Uterus (tissue), 2 donors: Measurements from ENCODE around the gene MAP2K4.

Experiments
- POLR2A ChIP-seq, 2 donors: fragments of 450-650 bp; IDR thresholded peaks; one replicate each; pipeline ENCODE4 v1.6.1; 2016; ENCODE audit warnings: antibody characterized with exemption in 2 of 2, mild to moderate bottlenecking in 1 of 2, moderate library complexity in 1 of 2
- TF ChIP-seq, protein P1 (sequence below), 4 experiments: fragments of 200-600 bp in 2 of 4; fragments of 450-650 bp in 2 of 4; sonication (generic) in 2 of 4; IDR thresholded peaks; one replicate each; pipeline ENCODE4 v1.5.1; 2016 to 2019; ENCODE audit warnings: antibody characterized with exemption in 4 of 4, mild to moderate bottlenecking in 2 of 4, moderate library complexity in 1 of 4

DNA sequence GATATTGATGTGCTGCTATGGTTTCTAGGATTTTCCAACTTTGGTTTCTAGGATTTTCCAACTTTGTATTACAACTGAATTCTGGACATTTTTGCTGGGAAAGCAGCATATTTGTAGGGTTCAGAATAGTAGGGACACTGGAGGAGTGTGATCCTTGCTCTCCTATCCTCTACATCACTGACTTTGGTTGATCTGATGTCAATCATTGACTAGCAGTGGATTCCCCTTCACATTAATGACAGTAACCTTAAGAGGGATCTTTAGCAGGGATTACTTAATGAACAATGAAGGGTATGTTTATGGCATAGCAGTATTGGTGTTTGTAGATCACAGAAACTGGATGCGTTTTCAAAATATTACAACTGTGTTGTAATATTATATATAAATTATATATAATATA lies 67.4 kb downstream of the MAP2K4 start:
- TF ChIP-seq, protein P1, sequence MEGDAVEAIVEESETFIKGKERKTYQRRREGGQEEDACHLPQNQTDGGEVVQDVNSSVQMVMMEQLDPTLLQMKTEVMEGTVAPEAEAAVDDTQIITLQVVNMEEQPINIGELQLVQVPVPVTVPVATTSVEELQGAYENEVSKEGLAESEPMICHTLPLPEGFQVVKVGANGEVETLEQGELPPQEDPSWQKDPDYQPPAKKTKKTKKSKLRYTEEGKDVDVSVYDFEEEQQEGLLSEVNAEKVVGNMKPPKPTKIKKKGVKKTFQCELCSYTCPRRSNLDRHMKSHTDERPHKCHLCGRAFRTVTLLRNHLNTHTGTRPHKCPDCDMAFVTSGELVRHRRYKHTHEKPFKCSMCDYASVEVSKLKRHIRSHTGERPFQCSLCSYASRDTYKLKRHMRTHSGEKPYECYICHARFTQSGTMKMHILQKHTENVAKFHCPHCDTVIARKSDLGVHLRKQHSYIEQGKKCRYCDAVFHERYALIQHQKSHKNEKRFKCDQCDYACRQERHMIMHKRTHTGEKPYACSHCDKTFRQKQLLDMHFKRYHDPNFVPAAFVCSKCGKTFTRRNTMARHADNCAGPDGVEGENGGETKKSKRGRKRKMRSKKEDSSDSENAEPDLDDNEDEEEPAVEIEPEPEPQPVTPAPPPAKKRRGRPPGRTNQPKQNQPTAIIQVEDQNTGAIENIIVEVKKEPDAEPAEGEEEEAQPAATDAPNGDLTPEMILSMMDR (IDR thresholded peaks at IDR 0.05), result no peak
- no peak for TF ChIP-seq POLR2A (IDR thresholded peaks at IDR 0.05)
